ENCODE results near the gene SCGN. TPM values are rescaled to one million over a fixed set of nuclear protein-coding genes. Genes with fewer than 3 reads are reported as not detected.

SCGN gene
- total and polyA plus RNA-seq, 4 donors, result 0.07 to 2.7 (median 0.13) TPM

DNA sequence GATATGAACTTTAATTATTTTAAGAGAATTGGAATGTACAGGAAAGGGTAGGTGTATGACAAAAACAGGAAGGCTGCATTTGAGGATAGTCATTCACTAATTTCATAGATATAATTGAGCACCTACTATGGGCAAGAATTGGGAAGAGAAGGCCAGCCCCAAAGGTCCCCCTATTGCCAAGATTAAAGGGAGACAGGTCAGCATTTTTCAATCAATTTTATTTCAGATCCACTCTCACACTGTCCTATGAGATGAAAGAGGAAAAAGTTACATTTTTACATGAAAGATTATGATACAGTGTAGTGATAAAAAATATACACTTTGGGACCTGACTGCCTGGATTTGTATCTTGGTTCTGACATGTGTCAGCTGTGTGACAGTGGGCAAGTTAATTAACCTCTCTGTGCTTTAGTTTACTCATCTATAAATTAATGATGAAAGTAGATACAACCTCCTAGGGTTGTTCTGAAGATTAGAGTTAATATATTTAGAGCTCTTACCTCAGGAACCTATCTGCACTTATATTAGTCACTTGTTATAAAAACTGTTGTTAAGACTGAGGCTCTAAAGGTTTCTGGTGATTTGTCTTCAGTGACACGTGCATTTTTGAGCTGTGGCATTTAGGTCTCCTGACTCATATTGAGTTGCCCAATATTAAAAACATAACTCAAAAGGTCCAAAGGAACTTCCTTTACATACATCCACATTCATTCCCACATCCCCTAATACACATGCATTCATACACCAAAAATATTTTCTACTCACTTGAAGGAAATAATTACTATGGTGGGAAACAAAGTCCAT, 45.7 kb downstream of the SCGN start:
- H3K36me3 ChIP-seq (ENCODE audit: control insufficient read depth in 4 of 4, insufficient read depth in 4 of 4, low read length in 4 of 4), result no peaks in the 10 kb centered on the region
- H3K27me3 ChIP-seq (ENCODE audit: control insufficient read depth in 3 of 3, insufficient read depth in 3 of 3, low read length in 2 of 3), result peaks cover 0 to 2% (median 0%) of the 10 kb centered on the region in 3 donors
- no peaks in the 10 kb centered on the region for H3K4me1 ChIP-seq (ENCODE audit: control insufficient read depth in 5 of 5, insufficient read depth in 5 of 5, low read length in 5 of 5)
- WGBS, 2 donors, result 46 to 50% methylated on average over 1 of the region's 1 CpG
- DNase-seq, result no peak
- TF ChIP-seq, protein P1, sequence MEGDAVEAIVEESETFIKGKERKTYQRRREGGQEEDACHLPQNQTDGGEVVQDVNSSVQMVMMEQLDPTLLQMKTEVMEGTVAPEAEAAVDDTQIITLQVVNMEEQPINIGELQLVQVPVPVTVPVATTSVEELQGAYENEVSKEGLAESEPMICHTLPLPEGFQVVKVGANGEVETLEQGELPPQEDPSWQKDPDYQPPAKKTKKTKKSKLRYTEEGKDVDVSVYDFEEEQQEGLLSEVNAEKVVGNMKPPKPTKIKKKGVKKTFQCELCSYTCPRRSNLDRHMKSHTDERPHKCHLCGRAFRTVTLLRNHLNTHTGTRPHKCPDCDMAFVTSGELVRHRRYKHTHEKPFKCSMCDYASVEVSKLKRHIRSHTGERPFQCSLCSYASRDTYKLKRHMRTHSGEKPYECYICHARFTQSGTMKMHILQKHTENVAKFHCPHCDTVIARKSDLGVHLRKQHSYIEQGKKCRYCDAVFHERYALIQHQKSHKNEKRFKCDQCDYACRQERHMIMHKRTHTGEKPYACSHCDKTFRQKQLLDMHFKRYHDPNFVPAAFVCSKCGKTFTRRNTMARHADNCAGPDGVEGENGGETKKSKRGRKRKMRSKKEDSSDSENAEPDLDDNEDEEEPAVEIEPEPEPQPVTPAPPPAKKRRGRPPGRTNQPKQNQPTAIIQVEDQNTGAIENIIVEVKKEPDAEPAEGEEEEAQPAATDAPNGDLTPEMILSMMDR (IDR thresholded peaks at IDR 0.05; ENCODE audit: control extremely low read depth, extremely low read depth), result no peak
- H3K4me3 ChIP-seq, result no peak overlapping the region
- H3K9ac ChIP-seq (ENCODE audit: insufficient read depth in 1 of 2, low read length in 2 of 2), result no peak overlapping the region
- ATAC-seq (ENCODE audit: insufficient read depth, low FRiP score), result no peak
- no peaks in the 10 kb centered on the region for H3K9me3 ChIP-seq (ENCODE audit: control insufficient read depth in 4 of 4, insufficient read depth in 3 of 4, low read length in 3 of 4)
- H3K27ac ChIP-seq (ENCODE audit: low read depth in 1 of 2, low read length in 1 of 2), result no peak overlapping the region

DNA sequence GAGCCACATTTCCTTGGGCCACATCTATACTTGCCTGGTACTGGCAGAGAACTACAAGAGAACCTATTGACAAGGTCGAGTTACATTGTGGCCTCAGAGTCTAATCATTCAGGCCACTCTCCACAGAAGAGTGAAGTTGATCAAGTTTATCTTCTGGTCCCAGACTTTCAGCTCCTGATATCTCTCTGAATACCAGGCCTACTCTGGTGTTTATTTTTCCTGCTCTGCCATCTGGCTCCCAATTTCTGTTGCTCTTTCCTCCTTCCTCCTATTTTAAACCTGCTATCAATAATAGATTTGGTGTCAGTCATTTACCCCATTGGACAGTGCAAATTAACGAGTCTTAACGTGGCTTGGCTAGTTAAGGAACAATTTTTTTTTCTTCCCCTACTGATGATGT, 46.6 kb downstream of the SCGN start:
- Histone ChIP-seq H3K9ac (ENCODE audit: insufficient read depth in 1 of 2, low read length in 2 of 2) (no peak overlapping the region), H3K9me3 (ENCODE audit: control insufficient read depth in 4 of 4, insufficient read depth in 3 of 4, low read length in 3 of 4) (no peaks in the 10 kb centered on the region), H3K27me3 (ENCODE audit: control insufficient read depth in 3 of 3, insufficient read depth in 3 of 3, low read length in 2 of 3) (peaks cover 0 to 2% (median 0%) of the 10 kb centered on the region in 3 donors), H3K27ac (ENCODE audit: low read depth in 1 of 2, low read length in 1 of 2) (no peak overlapping the region), H3K4me3 (no peak overlapping the region), H3K36me3 (ENCODE audit: control insufficient read depth in 4 of 4, insufficient read depth in 4 of 4, low read length in 4 of 4) (no peaks in the 10 kb centered on the region), H3K4me1 (ENCODE audit: control insufficient read depth in 5 of 5, insufficient read depth in 5 of 5, low read length in 5 of 5) (no peaks in the 10 kb centered on the region)
- DNase-seq (no peak), ATAC-seq (ENCODE audit: insufficient read depth, low FRiP score) (no peak)
- TF ChIP-seq, protein P1 (IDR thresholded peaks at IDR 0.05; ENCODE audit: control extremely low read depth, extremely low read depth), result no peak
- WGBS, 2 donors, result 50 to 51% methylated on average over 3 of the region's 3 CpGs

DNA sequence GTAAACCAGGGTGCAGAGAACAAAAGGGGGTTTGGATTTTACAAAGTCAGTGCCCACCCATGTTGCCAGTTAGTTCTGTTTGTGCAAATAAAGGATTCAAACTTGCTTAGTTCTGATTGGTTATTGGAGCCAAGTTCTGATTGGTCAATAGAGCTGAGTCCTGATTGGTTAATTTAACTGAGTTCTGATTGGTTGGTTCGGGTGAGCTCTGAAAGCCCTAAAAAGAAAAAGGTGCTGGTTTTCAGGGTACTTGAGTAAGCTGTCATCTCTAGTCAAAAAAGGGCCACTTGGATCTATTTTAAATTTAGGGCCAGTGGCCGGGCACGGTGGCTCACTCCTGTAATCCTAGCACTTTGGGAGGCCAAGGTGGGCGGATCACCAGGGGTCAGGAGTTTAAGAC, 47.6 kb downstream of the SCGN start:
- no peaks in the 10 kb centered on the region for H3K36me3 ChIP-seq (ENCODE audit: control insufficient read depth in 4 of 4, insufficient read depth in 4 of 4, low read length in 4 of 4)
- H3K27me3 ChIP-seq (ENCODE audit: control insufficient read depth in 3 of 3, insufficient read depth in 3 of 3, low read length in 2 of 3), result peaks cover 0 to 2% (median 0%) of the 10 kb centered on the region in 3 donors
- no peak overlapping the region for H3K4me3 ChIP-seq
- TF ChIP-seq, protein P1 (IDR thresholded peaks at IDR 0.05; ENCODE audit: control extremely low read depth, extremely low read depth), result no peak
- ATAC-seq (ENCODE audit: insufficient read depth, low FRiP score) (no peak), DNase-seq (no peak)
- no peak overlapping the region for H3K27ac ChIP-seq (ENCODE audit: low read depth in 1 of 2, low read length in 1 of 2)
- no peaks in the 10 kb centered on the region for H3K9me3 ChIP-seq (ENCODE audit: control insufficient read depth in 4 of 4, insufficient read depth in 3 of 4, low read length in 3 of 4)
- H3K9ac ChIP-seq (ENCODE audit: insufficient read depth in 1 of 2, low read length in 2 of 2), result no peak overlapping the region
- WGBS, 2 donors, result 92 to 98% methylated on average over 4 of the region's 4 CpGs
- no peaks in the 10 kb centered on the region for H3K4me1 ChIP-seq (ENCODE audit: control insufficient read depth in 5 of 5, insufficient read depth in 5 of 5, low read length in 5 of 5)

Measured in lung (tissue), 12 donors.